Liver (tissue), 9 donors: ENCODE data around the gene CLIC6. TPM values are rescaled to one million over a fixed set of nuclear protein-coding genes. Genes with fewer than 3 reads are reported as not detected.

ENCODE experiments used
- DNase-seq: peaks from one replicate; pipeline ENCODE4 v3.0.0-alpha.2; 2017; ENCODE audit warnings: low spot score
- H3K27ac ChIP-seq, 2 donors: one replicate each; pipeline ENCODE4 v1.7.0; 2013; ENCODE audit warnings: inconsistent platforms in 2 of 2, low read length in 2 of 2, control low read depth in 1 of 2, low read depth in 1 of 2, mild to moderate bottlenecking in 1 of 2
- H3K27me3 ChIP-seq, 4 donors: one replicate each; pipeline versions ENCODE4 v1.6.1 to v1.7.0; 2013; ENCODE audit warnings: low read length in 3 of 4, inconsistent platforms in 1 of 4, mild to moderate bottlenecking in 1 of 4, moderate library complexity in 1 of 4; ENCODE audit not compliant: control insufficient read depth in 4 of 4, insufficient read depth in 4 of 4
- H3K36me3 ChIP-seq, 4 donors: one replicate each; pipeline versions ENCODE4 v1.6.1 to v1.7.0; 2013; ENCODE audit warnings: low read length in 3 of 4, mild to moderate bottlenecking in 3 of 4, low read depth in 1 of 4, moderate library complexity in 1 of 4; ENCODE audit not compliant: control insufficient read depth in 4 of 4, insufficient read depth in 3 of 4
- H3K4me1 ChIP-seq, 4 donors: one replicate each; pipeline versions ENCODE4 v1.6.1 to v1.7.0; 2013; ENCODE audit warnings: low read length in 3 of 4, mild to moderate bottlenecking in 3 of 4, moderate library complexity in 1 of 4; ENCODE audit not compliant: control insufficient read depth in 4 of 4, insufficient read depth in 4 of 4
- H3K4me3 ChIP-seq, 3 donors: one replicate each; pipeline versions ENCODE4 v1.6.1 to v1.7.0; 2013; ENCODE audit warnings: low read length in 3 of 3, control low read depth in 1 of 3, low read depth in 1 of 3, mild to moderate bottlenecking in 1 of 3
- H3K9ac ChIP-seq, 2 donors: one replicate each; pipeline ENCODE4 v1.7.0; 2013; ENCODE audit warnings: low read length in 2 of 2, mild to moderate bottlenecking in 2 of 2, moderate library complexity in 2 of 2, control low read depth in 1 of 2, low read depth in 1 of 2
- H3K9me3 ChIP-seq, 4 donors: one replicate each; pipeline versions ENCODE4 v1.6.1 to v1.7.0; 2013; ENCODE audit warnings: low read length in 3 of 4; ENCODE audit not compliant: control insufficient read depth in 4 of 4
- EGR1 ChIP-seq, 2 donors: IDR thresholded peaks; 2 replicates each; pipeline ENCODE4 v1.6.1; 2016 to 2018; ENCODE audit warnings: antibody characterized with exemption in 2 of 2, low read depth in 2 of 2
- FOXA1 ChIP-seq: IDR thresholded peaks from 2 replicates; pipeline ENCODE4 v1.6.1; 2016; ENCODE audit warnings: antibody characterized with exemption
- FOXA2 ChIP-seq: IDR thresholded peaks from 2 replicates; pipeline ENCODE4 v1.6.1; 2016; ENCODE audit warnings: antibody characterized with exemption
- GABPA ChIP-seq, 2 donors: IDR thresholded peaks in 1 of 2; conservative IDR thresholded peaks in 1 of 2; 2 replicates each; pipeline ENCODE4 v1.6.1; 2016; ENCODE audit warnings: antibody characterized with exemption in 2 of 2, mild to moderate bottlenecking in 1 of 2, moderate library complexity in 1 of 2
- HNF4A ChIP-seq, 2 donors: conservative IDR thresholded peaks; 2 replicates each; pipeline ENCODE4 v1.6.1; 2016; ENCODE audit warnings: antibody characterized with exemption in 2 of 2, mild to moderate bottlenecking in 2 of 2
- HNF4G ChIP-seq: IDR thresholded peaks from 2 replicates; pipeline ENCODE4 v1.6.1; 2016; ENCODE audit warnings: antibody characterized with exemption
- JUND ChIP-seq, 2 donors: IDR thresholded peaks; 2 replicates each; pipeline ENCODE4 v1.6.1; 2016; ENCODE audit warnings: antibody characterized with exemption in 2 of 2
- NR2F2 ChIP-seq: IDR thresholded peaks from 2 replicates; pipeline ENCODE4 v1.6.1; 2016; ENCODE audit warnings: antibody characterized with exemption
- RXRA ChIP-seq, 2 donors: IDR thresholded peaks; 2 replicates each; pipeline ENCODE4 v1.6.1; 2017 to 2018; ENCODE audit warnings: antibody characterized with exemption in 2 of 2, mild to moderate bottlenecking in 1 of 2
- SP1 ChIP-seq: IDR thresholded peaks from 2 replicates; pipeline ENCODE4 v1.6.1; 2018; ENCODE audit warnings: antibody characterized with exemption, mild to moderate bottlenecking
- TAF1 ChIP-seq: conservative IDR thresholded peaks from 2 replicates; pipeline ENCODE4 v1.6.1; 2016; ENCODE audit warnings: antibody characterized with exemption, mild to moderate bottlenecking
- YY1 ChIP-seq: IDR thresholded peaks from 2 replicates; pipeline ENCODE4 v1.6.1; 2016; ENCODE audit warnings: antibody characterized with exemption, mild to moderate bottlenecking
- WGBS: extraction: QIAGEN DNeasy Blood & Tissue Kit; methylation state at CpG from one replicate; pipeline ENCODE4 v1.1.7; 2013; 5-methylcytosine and 5-hydroxymethylcytosine counted together
- polyA plus RNA-seq, 2 donors: library from polyadenylated mRNA; stranded (reverse) in 1 of 2; unstranded in 1 of 2; fragments of 200-250 nt in 1 of 2; fragments of >200 nt in 1 of 2; fragmentation: Nextera tagmentation in 1 of 2; extraction: Ambion mirVana in 1 of 2; gene quantifications; one replicate each; pipeline versions ENCODE4 v1.2.1 to v1.2.3, GENCODE V29; 2013 to 2015
- total RNA-seq, 2 donors: library from RNA; depleted of rRNA; stranded (reverse); fragments of >200 nt; gene quantifications; one replicate each; pipeline ENCODE4 v1.2.3, GENCODE V29; 2014
- TF ChIP-seq, protein P1 (sequence below): IDR thresholded peaks from 2 replicates; pipeline ENCODE4 v1.6.1; 2016; ENCODE audit warnings: antibody characterized with exemption
- TF ChIP-seq, protein P2 (sequence below): IDR thresholded peaks from 2 replicates; pipeline ENCODE4 v1.6.1; 2016; ENCODE audit warnings: antibody characterized with exemption
- TF ChIP-seq, protein P3 (sequence below): IDR thresholded peaks from 2 replicates; pipeline ENCODE4 v1.6.1; 2016; ENCODE audit warnings: antibody characterized with exemption
- TF ChIP-seq, protein P4 (sequence below): IDR thresholded peaks from 2 replicates; pipeline ENCODE4 v1.6.1; 2016; ENCODE audit warnings: antibody characterized with exemption, mild to moderate bottlenecking
- donor health status: healthy.
- donor health status: healthy.
- donor health status: healthy.
- donor health status: healthy.
- donor health status: healthy.

CLIC6 gene
- total and polyA plus RNA-seq, 4 donors, result 0.05 to 0.59 (median 0.23) TPM

DNA sequence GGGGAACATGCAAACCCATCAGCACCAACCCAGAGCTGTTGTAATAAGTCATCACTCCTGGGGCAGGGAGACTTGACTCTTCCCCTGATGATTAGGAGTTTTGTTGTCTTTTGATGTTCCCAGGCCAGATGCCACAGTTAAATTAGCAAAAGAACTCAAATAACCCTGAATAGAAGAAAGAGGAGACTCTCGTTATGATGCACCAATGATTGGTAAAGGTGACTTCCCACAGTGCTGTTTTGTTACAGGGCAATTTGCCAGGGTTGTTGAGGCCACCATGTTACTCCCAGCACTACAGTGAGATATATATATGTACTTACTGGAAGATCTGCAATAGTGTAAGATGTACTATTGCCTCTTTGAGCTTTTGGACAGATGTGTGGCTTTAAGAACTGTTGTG lies 29.5 kb upstream of the CLIC6 start:
- DNase-seq, result no peak
- Histone ChIP-seq H3K9me3 (no peaks in the 10 kb centered on the region), H3K4me1 (no peaks in the 10 kb centered on the region), H3K36me3 (no peaks in the 10 kb centered on the region), H3K9ac (no peak overlapping the region), H3K4me3 (no peak overlapping the region), H3K27me3 (no peaks in the 10 kb centered on the region), H3K27ac (no peak overlapping the region)
- TF ChIP-seq HNF4G (no peak), EGR1 (IDR thresholded peaks at IDR 0.05; ENCODE audit: low read depth in 2 of 2) (no peak), SP1 (no peak), GABPA (IDR thresholded peaks at IDR 0.05 in 1 of 2, conservative IDR thresholded peaks at IDR 0.05 in 1 of 2) (no peak), HNF4A (conservative IDR thresholded peaks at IDR 0.05) (no peak), TAF1 (no peak), FOXA2 (no peak), JUND (IDR thresholded peaks at IDR 0.05) (no peak), RXRA (IDR thresholded peaks at IDR 0.05) (no peak), FOXA1 (no peak)
- TF ChIP-seq, protein P1, sequence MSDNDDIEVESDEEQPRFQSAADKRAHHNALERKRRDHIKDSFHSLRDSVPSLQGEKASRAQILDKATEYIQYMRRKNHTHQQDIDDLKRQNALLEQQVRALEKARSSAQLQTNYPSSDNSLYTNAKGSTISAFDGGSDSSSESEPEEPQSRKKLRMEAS, result no peak
- TF ChIP-seq, protein P2, sequence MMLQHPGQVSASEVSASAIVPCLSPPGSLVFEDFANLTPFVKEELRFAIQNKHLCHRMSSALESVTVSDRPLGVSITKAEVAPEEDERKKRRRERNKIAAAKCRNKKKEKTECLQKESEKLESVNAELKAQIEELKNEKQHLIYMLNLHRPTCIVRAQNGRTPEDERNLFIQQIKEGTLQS, result no peak
- TF ChIP-seq, protein P3, sequence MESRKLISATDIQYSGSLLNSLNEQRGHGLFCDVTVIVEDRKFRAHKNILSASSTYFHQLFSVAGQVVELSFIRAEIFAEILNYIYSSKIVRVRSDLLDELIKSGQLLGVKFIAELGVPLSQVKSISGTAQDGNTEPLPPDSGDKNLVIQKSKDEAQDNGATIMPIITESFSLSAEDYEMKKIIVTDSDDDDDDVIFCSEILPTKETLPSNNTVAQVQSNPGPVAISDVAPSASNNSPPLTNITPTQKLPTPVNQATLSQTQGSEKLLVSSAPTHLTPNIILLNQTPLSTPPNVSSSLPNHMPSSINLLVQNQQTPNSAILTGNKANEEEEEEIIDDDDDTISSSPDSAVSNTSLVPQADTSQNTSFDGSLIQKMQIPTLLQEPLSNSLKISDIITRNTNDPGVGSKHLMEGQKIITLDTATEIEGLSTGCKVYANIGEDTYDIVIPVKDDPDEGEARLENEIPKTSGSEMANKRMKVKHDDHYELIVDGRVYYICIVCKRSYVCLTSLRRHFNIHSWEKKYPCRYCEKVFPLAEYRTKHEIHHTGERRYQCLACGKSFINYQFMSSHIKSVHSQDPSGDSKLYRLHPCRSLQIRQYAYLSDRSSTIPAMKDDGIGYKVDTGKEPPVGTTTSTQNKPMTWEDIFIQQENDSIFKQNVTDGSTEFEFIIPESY, result no peak
- WGBS, result 92% methylated on average over 1 of the region's 1 CpG

DNA sequence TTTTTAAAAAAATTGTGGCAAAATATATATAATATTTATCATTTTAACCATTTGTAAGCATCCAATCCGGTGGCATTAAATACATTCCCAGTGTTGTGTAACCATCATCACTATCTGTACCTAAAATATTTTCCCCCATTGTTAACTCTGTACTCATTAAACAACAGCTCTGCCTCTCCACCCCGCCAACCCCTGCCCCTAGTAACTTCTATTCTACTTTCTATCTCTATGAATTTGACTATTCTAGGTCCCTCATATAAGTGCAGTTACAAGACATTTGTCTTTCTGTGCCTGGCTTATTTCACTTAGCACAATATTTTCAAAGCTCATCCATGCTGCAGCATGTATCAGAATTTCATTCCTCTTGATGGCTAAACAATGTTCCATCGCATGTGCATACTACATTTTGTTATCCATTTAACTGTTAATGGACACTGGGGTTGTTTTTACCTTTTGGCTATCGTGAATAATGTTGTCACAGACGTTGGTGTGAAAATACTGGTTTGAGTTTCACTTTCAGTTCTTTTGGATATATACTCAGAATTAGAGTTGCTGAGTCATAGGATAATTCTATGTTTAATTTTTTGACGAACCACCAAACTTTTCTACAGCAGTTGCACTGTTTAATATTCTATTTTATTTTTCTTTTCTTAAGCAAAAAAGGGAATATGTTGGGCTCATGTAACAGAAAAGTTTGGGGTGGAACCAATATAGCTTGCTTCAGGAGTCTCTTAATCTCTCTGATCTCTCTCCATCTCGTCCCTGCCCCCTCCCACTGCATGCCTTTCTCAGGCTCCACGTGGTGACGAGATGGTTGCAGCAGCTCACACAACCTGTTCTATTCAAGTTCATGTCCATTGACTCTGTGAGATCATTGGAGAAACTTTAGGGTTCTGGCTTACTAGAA lies 28.7 kb upstream of the CLIC6 start:
- WGBS, result 36% methylated on average over 9 of the region's 9 CpGs
- Histone ChIP-seq H3K27me3 (no peaks in the 10 kb centered on the region), H3K36me3 (no peaks in the 10 kb centered on the region), H3K9ac (no peak overlapping the region), H3K4me3 (peak overlapping the region in 2 of 3 donors; percentile 16 to 18), H3K9me3 (no peaks in the 10 kb centered on the region), H3K27ac (no peak overlapping the region), H3K4me1 (no peaks in the 10 kb centered on the region)
- no peak for DNase-seq
- no peak for TF ChIP-seq SP1
- TF ChIP-seq, protein P1, result no peak
- TF ChIP-seq HNF4G, result no peak
- TF ChIP-seq, protein P4, sequence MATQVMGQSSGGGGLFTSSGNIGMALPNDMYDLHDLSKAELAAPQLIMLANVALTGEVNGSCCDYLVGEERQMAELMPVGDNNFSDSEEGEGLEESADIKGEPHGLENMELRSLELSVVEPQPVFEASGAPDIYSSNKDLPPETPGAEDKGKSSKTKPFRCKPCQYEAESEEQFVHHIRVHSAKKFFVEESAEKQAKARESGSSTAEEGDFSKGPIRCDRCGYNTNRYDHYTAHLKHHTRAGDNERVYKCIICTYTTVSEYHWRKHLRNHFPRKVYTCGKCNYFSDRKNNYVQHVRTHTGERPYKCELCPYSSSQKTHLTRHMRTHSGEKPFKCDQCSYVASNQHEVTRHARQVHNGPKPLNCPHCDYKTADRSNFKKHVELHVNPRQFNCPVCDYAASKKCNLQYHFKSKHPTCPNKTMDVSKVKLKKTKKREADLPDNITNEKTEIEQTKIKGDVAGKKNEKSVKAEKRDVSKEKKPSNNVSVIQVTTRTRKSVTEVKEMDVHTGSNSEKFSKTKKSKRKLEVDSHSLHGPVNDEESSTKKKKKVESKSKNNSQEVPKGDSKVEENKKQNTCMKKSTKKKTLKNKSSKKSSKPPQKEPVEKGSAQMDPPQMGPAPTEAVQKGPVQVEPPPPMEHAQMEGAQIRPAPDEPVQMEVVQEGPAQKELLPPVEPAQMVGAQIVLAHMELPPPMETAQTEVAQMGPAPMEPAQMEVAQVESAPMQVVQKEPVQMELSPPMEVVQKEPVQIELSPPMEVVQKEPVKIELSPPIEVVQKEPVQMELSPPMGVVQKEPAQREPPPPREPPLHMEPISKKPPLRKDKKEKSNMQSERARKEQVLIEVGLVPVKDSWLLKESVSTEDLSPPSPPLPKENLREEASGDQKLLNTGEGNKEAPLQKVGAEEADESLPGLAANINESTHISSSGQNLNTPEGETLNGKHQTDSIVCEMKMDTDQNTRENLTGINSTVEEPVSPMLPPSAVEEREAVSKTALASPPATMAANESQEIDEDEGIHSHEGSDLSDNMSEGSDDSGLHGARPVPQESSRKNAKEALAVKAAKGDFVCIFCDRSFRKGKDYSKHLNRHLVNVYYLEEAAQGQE, result no peak
- no peak for TF ChIP-seq NR2F2
- TF ChIP-seq FOXA1, result no peak
- TF ChIP-seq FOXA2, result no peak
- TF ChIP-seq, protein P3, result no peak
- no peak for TF ChIP-seq YY1
